ENCODE measurements around the gene KHSRP. TPM values are rescaled to one million over a fixed set of nuclear protein-coding genes. Genes with fewer than 3 reads are reported as not detected.

The KHSRP gene
- total RNA-seq, 4 donors from 2014 or later, result 100 to 206 (median 112) TPM

GRCh38 chr19:6387372-6387771 lies 37.2 kb downstream of the KHSRP start:
- Histone ChIP-seq H3K9me3 (no peaks in the 10 kb centered on the region), H3K4me1 (peaks cover 3 to 10% (median 5%) of the 10 kb centered on the region in 4 donors), H3K27me3 (no peaks in the 10 kb centered on the region), H3K36me3 (peaks cover 0 to 48% (median 16%) of the 10 kb centered on the region in 4 donors), H3K27ac (no peak overlapping the region), H3K4me3 (no peak overlapping the region)
- WGBS, 2 donors (ENCODE audit: low coverage in 1 of 2), result 94% methylated on average over 19 of the region's 19 CpGs; no CpG with 5 or more reads in 1 of the 2 donors
- no peak for TF ChIP-seq POLR2A (IDR thresholded peaks at IDR 0.05)
- no peak for DNase-seq
- intact Hi-C loops (cut with DNase I; ENCODE audit: low total_unique reads), result no loop called here
- in situ Hi-C loops (cut with MboI; ENCODE audit: low pct_ligation_motif_present in 1 of 4, low pct_unique_long_range_greater_than_20kb in 1 of 4, low sequenced_read_pairs in 3 of 4), result no loop called here

- H3K4me3 ChIP-seq, result no peak overlapping the region
- no peaks in the 10 kb centered on the region for H3K27me3 ChIP-seq
- H3K27ac ChIP-seq, result no peak overlapping the region
- TF ChIP-seq CTCF (IDR thresholded peaks at IDR 0.05) (no peak), POLR2AphosphoS5 (IDR thresholded peaks at IDR 0.05) (no peak)
- no peaks in the 10 kb centered on the region for H3K4me1 ChIP-seq
- intact Hi-C loops (cut with DNase I; ENCODE audit: low total_unique reads) (no loop called here), in situ Hi-C loops (cut with MboI; ENCODE audit: low pct_ligation_motif_present in 1 of 4, low pct_unique_long_range_greater_than_20kb in 1 of 4, low sequenced_read_pairs in 3 of 4) (no loop called here)
- H3K9me3 ChIP-seq, result no peaks in the 10 kb centered on the region
- H3K36me3 ChIP-seq, result peaks cover 0 to 65% (median 29%) of the 10 kb centered on the region in 4 donors
- 90 to 96% methylated on average over 3 to 4 of the region's 4 CpGs for WGBS, 2 donors (ENCODE audit: low coverage in 1 of 2)
- no peak for DNase-seq
Observed at GRCh38 chr19:6384381-6384780, 40.2 kb downstream of the KHSRP start.

GRCh38 chr19:6383188-6383587 lies 41.4 kb downstream of the KHSRP start:
- in situ Hi-C loops (cut with MboI; ENCODE audit: low pct_ligation_motif_present in 1 of 4, low pct_unique_long_range_greater_than_20kb in 1 of 4, low sequenced_read_pairs in 3 of 4), result no loop called here
- H3K27ac ChIP-seq, result no peak overlapping the region

GRCh38 chr19:6381030-6381750 lies 43.4 kb downstream of the KHSRP start:
- Histone ChIP-seq H3K4me1 (no peaks in the 10 kb centered on the region), H3K27me3 (no peaks in the 10 kb centered on the region), H3K36me3 (peaks cover 0 to 44% (median 20%) of the 10 kb centered on the region in 4 donors), H3K9me3 (no peaks in the 10 kb centered on the region), H3K27ac (no peak overlapping the region), H3K4me3 (no peak overlapping the region)
- in situ Hi-C loops (cut with MboI; ENCODE audit: low pct_ligation_motif_present in 1 of 4, low pct_unique_long_range_greater_than_20kb in 1 of 4, low sequenced_read_pairs in 3 of 4), result no loop called here
- 97% methylated on average over 15 to 40 of the region's 40 CpGs for WGBS, 2 donors (ENCODE audit: low coverage in 1 of 2)
- no peak for DNase-seq
- intact Hi-C loops (cut with DNase I; ENCODE audit: low total_unique reads), result no loop called here
- no peak for TF ChIP-seq EP300 (IDR thresholded peaks at IDR 0.05; ENCODE audit: low read depth)
- no peak for TF ChIP-seq POLR2AphosphoS5 (IDR thresholded peaks at IDR 0.05)
- TF ChIP-seq POLR2A (IDR thresholded peaks at IDR 0.05), result no peak
- TF ChIP-seq CTCF (IDR thresholded peaks at IDR 0.05), result no peak

More at GRCh38 chr19:6383188-6383587, 41.4 kb downstream of the KHSRP start:
- H3K4me3 ChIP-seq, result no peak overlapping the region
- no peaks in the 10 kb centered on the region for H3K27me3 ChIP-seq
- no peaks in the 10 kb centered on the region for H3K9me3 ChIP-seq
- no peak for TF ChIP-seq EP300 (IDR thresholded peaks at IDR 0.05; ENCODE audit: low read depth)
- no peak for TF ChIP-seq POLR2AphosphoS5 (IDR thresholded peaks at IDR 0.05)
- no peak for TF ChIP-seq CTCF (IDR thresholded peaks at IDR 0.05)
- no peak for TF ChIP-seq POLR2A (IDR thresholded peaks at IDR 0.05)
- no peaks in the 10 kb centered on the region for H3K4me1 ChIP-seq
- peaks cover 0 to 54% (median 23%) of the 10 kb centered on the region in 4 donors for H3K36me3 ChIP-seq
- no peak for DNase-seq
- intact Hi-C loops (cut with DNase I; ENCODE audit: low total_unique reads), result no loop called here
- WGBS, 2 donors (ENCODE audit: low coverage in 1 of 2), result 94% methylated on average over 19 of the region's 19 CpGs; no CpG with 5 or more reads in 1 of the 2 donors
